Mesenchymal stem cell (in vitro differentiated cells and primary cell): ENCODE results near the gene RHBDL3.

Source experiments
- DNase-seq: peaks from one replicate; pipeline ENCODE4 v3.0.0-alpha.2; 2013
- H2AFZ ChIP-seq: one replicate; pipeline ENCODE4 v1.6.1; 2013; ENCODE audit warnings: low read depth, mild to moderate bottlenecking, control low read depth, inconsistent platforms, low read length, moderate library complexity
- H2AK5ac ChIP-seq: 2 replicates; pipeline ENCODE4 v1.6.1; 2013; ENCODE audit warnings: low read length, moderate library complexity, mild to moderate bottlenecking, inconsistent platforms; ENCODE audit not compliant: severe bottlenecking
- H2BK120ac ChIP-seq: one replicate; pipeline ENCODE4 v1.6.1; 2013; ENCODE audit warnings: low read depth, mild to moderate bottlenecking, inconsistent platforms, low read length, moderate library complexity
- H2BK12ac ChIP-seq, 2 experiments: one replicate each; pipeline ENCODE4 v1.6.1; 2013; ENCODE audit warnings: inconsistent platforms in 2 of 2, low read length in 2 of 2, mild to moderate bottlenecking in 2 of 2, moderate library complexity in 2 of 2, control low read depth in 1 of 2
- H2BK15ac ChIP-seq: one replicate; pipeline ENCODE4 v1.6.1; 2013; ENCODE audit warnings: mild to moderate bottlenecking, low read depth, inconsistent platforms; ENCODE audit not compliant: poor library complexity, severe bottlenecking
- H2BK5ac ChIP-seq: 2 replicates; pipeline ENCODE4 v1.6.1; 2013; ENCODE audit warnings: low read depth, mild to moderate bottlenecking, low read length, control low read depth, inconsistent platforms; ENCODE audit not compliant: poor library complexity, severe bottlenecking
- H3K14ac ChIP-seq, 2 experiments: one replicate each; pipeline ENCODE4 v1.6.1; 2013; ENCODE audit warnings: inconsistent platforms in 2 of 2, low read length in 2 of 2, control low read depth in 1 of 2, mild to moderate bottlenecking in 1 of 2, moderate library complexity in 1 of 2
- H3K18ac ChIP-seq, 2 experiments: one replicate each; pipeline ENCODE4 v1.6.1; 2013; ENCODE audit warnings: inconsistent platforms in 2 of 2, low read length in 2 of 2, control low read depth in 1 of 2, low read depth in 1 of 2, mild to moderate bottlenecking in 1 of 2
- H3K23ac ChIP-seq, 2 experiments: one replicate each; pipeline ENCODE4 v1.6.1; 2013; ENCODE audit warnings: inconsistent platforms in 2 of 2, low read length in 2 of 2, mild to moderate bottlenecking in 2 of 2, moderate library complexity in 2 of 2, control low read depth in 1 of 2
- H3K27ac ChIP-seq: 2 replicates; pipeline ENCODE4 v1.5.1; 2013; ENCODE audit warnings: mild to moderate bottlenecking, moderate library complexity, low read length, control low read depth, inconsistent platforms; ENCODE audit not compliant: poor library complexity, severe bottlenecking
- H3K27me3 ChIP-seq, 2 experiments: 2 replicates each; pipeline versions ENCODE4 v1.6.1 to v1.7.0; 2013; ENCODE audit warnings: low read length in 2 of 2, mild to moderate bottlenecking in 2 of 2, moderate library complexity in 2 of 2, control low read depth in 1 of 2, inconsistent platforms in 1 of 2; ENCODE audit not compliant: control insufficient read depth in 1 of 2, insufficient read depth in 1 of 2
- H3K36me3 ChIP-seq, 2 experiments: 2 replicates each; pipeline versions ENCODE4 v1.6.1 to v1.7.0; 2013; ENCODE audit warnings: low read length in 2 of 2, control low read depth in 1 of 2, inconsistent platforms in 1 of 2, low read depth in 1 of 2, mild to moderate bottlenecking in 1 of 2; ENCODE audit not compliant: insufficient read depth in 2 of 2, control insufficient read depth in 1 of 2
- H3K4ac ChIP-seq, 2 experiments: one replicate each; pipeline ENCODE4 v1.6.1; 2013; ENCODE audit warnings: inconsistent platforms in 2 of 2, low read length in 2 of 2, mild to moderate bottlenecking in 2 of 2, moderate library complexity in 2 of 2, control low read depth in 1 of 2, low read depth in 1 of 2
- H3K4me1 ChIP-seq: 2 replicates; pipeline ENCODE4 v1.6.1; 2013; ENCODE audit warnings: low read depth, low read length, control low read depth; ENCODE audit not compliant: control insufficient read depth, insufficient read depth
- H3K4me2 ChIP-seq: 2 replicates; pipeline ENCODE4 v1.6.1; 2013; ENCODE audit warnings: low read length, mild to moderate bottlenecking, inconsistent platforms; ENCODE audit not compliant: poor library complexity, severe bottlenecking
- H3K4me3 ChIP-seq, 2 experiments: 2 replicates each; pipeline versions ENCODE4 v1.5.1 to v1.7.0; 2013; ENCODE audit warnings: low read length in 2 of 2, mild to moderate bottlenecking in 2 of 2, control low read depth in 1 of 2, low read depth in 1 of 2; ENCODE audit not compliant: insufficient read depth in 1 of 2
- H3K79me1 ChIP-seq: replicated peaks from 2 replicates; pipeline ENCODE4 v1.6.1; 2013; ENCODE audit warnings: mild to moderate bottlenecking, control low read depth, low read length, inconsistent platforms; ENCODE audit not compliant: poor library complexity, severe bottlenecking
- H3K9ac ChIP-seq: 2 replicates; pipeline ENCODE4 v1.7.0; 2013; ENCODE audit warnings: mild to moderate bottlenecking, low read length, moderate library complexity
- H3K9me3 ChIP-seq: 2 replicates; pipeline ENCODE4 v1.7.0; 2013; ENCODE audit warnings: mild to moderate bottlenecking, low read length; ENCODE audit not compliant: control insufficient read depth
- H4K8ac ChIP-seq: one replicate; pipeline ENCODE4 v1.6.1; 2013; ENCODE audit warnings: inconsistent platforms, mild to moderate bottlenecking, low read length, moderate library complexity
- H4K91ac ChIP-seq: one replicate; pipeline ENCODE4 v1.6.1; 2013; ENCODE audit warnings: mild to moderate bottlenecking, low read length, inconsistent platforms
- WGBS: methylation state at CpG from one replicate; pipeline ENCODE4 v1.1.7; 2013; ENCODE audit warnings: mixed read lengths; 5-methylcytosine and 5-hydroxymethylcytosine counted together

The RHBDL3 gene

GRCh38 chr17:32320847-32321246, 55.2 kb downstream of the RHBDL3 start:
- Histone ChIP-seq H2BK5ac (no peak overlapping the region), H3K36me3 (no peaks in the 10 kb centered on the region), H3K23ac (no peak overlapping the region), H3K14ac (no peak overlapping the region), H3K18ac (no peak overlapping the region), H3K4me3 (no peak overlapping the region), H3K27ac (no peak overlapping the region), H3K79me1 (no peaks in the 10 kb centered on the region), H3K4me1 (peaks cover 8% of the 10 kb centered on the region), H2BK15ac (no peak overlapping the region), H2AFZ (no peak overlapping the region), H4K91ac (no peak overlapping the region), H2BK12ac (no peak overlapping the region), H3K4ac (no peak overlapping the region), H4K8ac (no peak overlapping the region), H3K27me3 (peaks cover 4 to 13% of the 10 kb centered on the region in 2 experiments), H2AK5ac (no peak overlapping the region), H3K4me2 (no peak overlapping the region), H3K9me3 (no peaks in the 10 kb centered on the region), H2BK120ac (no peak overlapping the region), H3K9ac (no peak overlapping the region)
- no peak for DNase-seq
- WGBS: 90% methylated on average over 15 of the region's 15 CpGs

GRCh38 chr17:32323046-32323445, 57.4 kb downstream of the RHBDL3 start:
- H2BK5ac ChIP-seq: no peak overlapping the region
- no peaks in the 10 kb centered on the region for H3K36me3 ChIP-seq
- H3K23ac ChIP-seq: no peak overlapping the region
- DNase-seq: no peak
- no peaks in the 10 kb centered on the region for H3K9me3 ChIP-seq
- H3K27me3 ChIP-seq: peaks cover 0 to 2% of the 10 kb centered on the region in 2 experiments
- H3K4me1 ChIP-seq: peaks cover 8% of the 10 kb centered on the region
- H2BK12ac ChIP-seq: no peak overlapping the region
- no peak overlapping the region for H3K4ac ChIP-seq
- no peak overlapping the region for H2AK5ac ChIP-seq
- no peak overlapping the region for H3K18ac ChIP-seq
- H2BK15ac ChIP-seq: no peak overlapping the region
- peak overlapping the region; percentile 12 for H4K8ac ChIP-seq
- no peak overlapping the region for H3K4me2 ChIP-seq
- H2AFZ ChIP-seq: no peak overlapping the region
- no peak overlapping the region for H3K9ac ChIP-seq
- no peak overlapping the region for H3K4me3 ChIP-seq
- H3K14ac ChIP-seq: no peak overlapping the region
- H2BK120ac ChIP-seq: no peak overlapping the region
- no peak overlapping the region for H4K91ac ChIP-seq
- WGBS: 96% methylated on average over 10 of the region's 10 CpGs
- no peaks in the 10 kb centered on the region for H3K79me1 ChIP-seq
- no peak overlapping the region for H3K27ac ChIP-seq

- Histone ChIP-seq H3K27me3 (no peaks in the 10 kb centered on the region), H3K9ac (peak overlapping the region; percentile 77), H3K4ac (no peak overlapping the region), H3K79me1 (no peaks in the 10 kb centered on the region), H3K27ac (no peak overlapping the region), H2BK15ac (no peak overlapping the region), H3K4me3 (peak overlapping the region in 1 of 2 experiments; percentile 61), H3K18ac (no peak overlapping the region), H2AK5ac (no peak overlapping the region), H3K14ac (no peak overlapping the region), H3K4me2 (peak overlapping the region; percentile 10), H4K91ac (no peak overlapping the region), H3K9me3 (no peaks in the 10 kb centered on the region), H4K8ac (no peak overlapping the region), H2BK120ac (no peak overlapping the region), H2AFZ (no peak overlapping the region), H2BK12ac (no peak overlapping the region), H3K4me1 (peaks cover 8% of the 10 kb centered on the region), H3K23ac (no peak overlapping the region), H2BK5ac (no peak overlapping the region), H3K36me3 (no peaks in the 10 kb centered on the region)
- 57% methylated on average over 11 of the region's 11 CpGs for WGBS
- DNase-seq: peak; percentile 51
Measured at GRCh38 chr17:32323811-32324491, 58.3 kb downstream of the RHBDL3 start.

GRCh38 chr17:32327911-32328310, 62.3 kb downstream of the RHBDL3 start:
- H3K18ac ChIP-seq: no peak overlapping the region
- no peaks in the 10 kb centered on the region for H3K27me3 ChIP-seq
- H4K91ac ChIP-seq: no peak overlapping the region
- no peak overlapping the region for H4K8ac ChIP-seq
- H3K4me2 ChIP-seq: no peak overlapping the region
- H3K14ac ChIP-seq: no peak overlapping the region
- no peak overlapping the region for H2BK5ac ChIP-seq
- H2AK5ac ChIP-seq: no peak overlapping the region
- no peak overlapping the region for H3K4ac ChIP-seq
- no peak overlapping the region for H3K4me3 ChIP-seq
- H3K9me3 ChIP-seq: no peaks in the 10 kb centered on the region
- no peak overlapping the region for H2AFZ ChIP-seq
- H3K23ac ChIP-seq: no peak overlapping the region
- H3K36me3 ChIP-seq: peaks cover 3 to 7% of the 10 kb centered on the region in 2 experiments
- DNase-seq: no peak
- H2BK15ac ChIP-seq: no peak overlapping the region
- WGBS: 94% methylated on average over 1 of the region's 1 CpG
- no peak overlapping the region for H2BK120ac ChIP-seq
- peaks cover 8% of the 10 kb centered on the region for H3K4me1 ChIP-seq
- no peak overlapping the region for H3K9ac ChIP-seq
- peaks cover 3% of the 10 kb centered on the region for H3K79me1 ChIP-seq
- H2BK12ac ChIP-seq: no peak overlapping the region
- H3K27ac ChIP-seq: no peak overlapping the region
